SK-N-SH treated with all-trans-retinoic acid at 6 μM for 48 hours (cell line): ENCODE data around the gene B3GALNT2.
A peak's percentile ranks its signal among the peaks of the same experiment; 100 is the strongest.

Experiments used
- ATAC-seq: fragments of 200-7000 bp; cut with Tn5 transposase; 3 replicates; pipeline ENCODE4 v1.9.1; 2020; ENCODE audit warnings: mild to moderate bottlenecking, moderate library complexity
- ARNTL ChIP-seq: fragments of 450-650 bp; formaldehyde crosslinking; IDR thresholded peaks from 2 replicates; pipeline ENCODE4 v1.5.0; 2020; ENCODE audit warnings: low read depth, mild to moderate bottlenecking, moderate library complexity, borderline replicate concordance
- BACH2 ChIP-seq: fragments of 250-450 bp; sonication (Bioruptor Pico); IDR thresholded peaks from 2 replicates; pipeline ENCODE4 v1.9.0; 2021; ENCODE audit warnings: mild to moderate bottlenecking, borderline replicate concordance
- CREB5 ChIP-seq: fragments of 250-450 bp; sonication (Bioruptor Pico); IDR thresholded peaks from 2 replicates; pipeline ENCODE4 v1.5.1; 2020; ENCODE audit warnings: low read depth, mild to moderate bottlenecking, moderate library complexity
- CSDC2 ChIP-seq: fragments of 250-450 bp; sonication (Bioruptor Pico); IDR thresholded peaks from 2 replicates; pipeline ENCODE4 v1.5.0; 2020; ENCODE audit warnings: mild to moderate bottlenecking, moderate library complexity
- ESRRG ChIP-seq: fragments of 250-450 bp; sonication (Bioruptor Pico); IDR thresholded peaks from 2 replicates; pipeline ENCODE4 v1.6.1; 2021; ENCODE audit warnings: mild to moderate bottlenecking
- GLIS3 ChIP-seq: fragments of 250-450 bp; sonication (Bioruptor Pico); IDR thresholded peaks from 2 replicates; pipeline ENCODE4 v1.5.0; 2020; ENCODE audit warnings: mild to moderate bottlenecking, moderate library complexity
- ISL1 ChIP-seq: fragments of 250-450 bp; sonication (Bioruptor Pico); IDR thresholded peaks from 2 replicates; pipeline ENCODE4 v2.1.2; 2022; ENCODE audit warnings: mild to moderate bottlenecking, moderate library complexity
- OSR1 ChIP-seq: fragments of 250-450 bp; sonication (Bioruptor Pico); IDR thresholded peaks from 2 replicates; pipeline ENCODE4 v1.8.0; 2022; ENCODE audit warnings: moderate library complexity, mild to moderate bottlenecking, inconsistent platforms
- POU6F1 ChIP-seq: fragments of 250-450 bp; sonication (Bioruptor Pico); IDR thresholded peaks from 2 replicates; pipeline ENCODE4 v1.8.0; 2021; ENCODE audit warnings: low read depth, mild to moderate bottlenecking, moderate library complexity, borderline replicate concordance
- RARB ChIP-seq: fragments of 250-450 bp; sonication (Bioruptor Pico); IDR thresholded peaks from 2 replicates; pipeline ENCODE4 v1.8.0; 2021; ENCODE audit warnings: mild to moderate bottlenecking, moderate library complexity
- SNAI2 ChIP-seq: fragments of 250-450 bp; sonication (Bioruptor Pico); IDR thresholded peaks from 2 replicates; pipeline ENCODE4 v1.5.0; 2020; ENCODE audit warnings: mild to moderate bottlenecking, moderate library complexity
- TCF4 ChIP-seq: fragments of 250-450 bp; sonication (Bioruptor Pico); IDR thresholded peaks from 2 replicates; pipeline ENCODE4 v1.8.0; 2021; ENCODE audit warnings: mild to moderate bottlenecking, moderate library complexity, borderline replicate concordance
- TOX ChIP-seq: fragments of 250-450 bp; sonication (Bioruptor Pico); IDR thresholded peaks from 2 replicates; pipeline ENCODE4 v1.8.0; 2021; ENCODE audit warnings: mild to moderate bottlenecking, moderate library complexity, borderline replicate concordance
- TSHZ2 ChIP-seq: fragments of 250-450 bp; sonication (Bioruptor Pico); IDR thresholded peaks from 2 replicates; pipeline ENCODE4 v1.5.0; 2020; ENCODE audit warnings: mild to moderate bottlenecking, moderate library complexity
- ZC3H10 ChIP-seq: fragments of 250-450 bp; sonication (Bioruptor Pico); IDR thresholded peaks from 2 replicates; pipeline ENCODE4 v1.5.1; 2021; ENCODE audit warnings: mild to moderate bottlenecking, moderate library complexity
- ZFP3 ChIP-seq: fragments of 250-450 bp; sonication (Bioruptor Pico); IDR thresholded peaks from 2 replicates; pipeline ENCODE4 v1.5.0; 2020; ENCODE audit warnings: mild to moderate bottlenecking, moderate library complexity
- ZFP30 ChIP-seq: fragments of 450-650 bp; formaldehyde crosslinking; IDR thresholded peaks from 2 replicates; pipeline ENCODE4 v1.5.0; 2022; ENCODE audit warnings: mild to moderate bottlenecking, moderate library complexity
- ZNF565 ChIP-seq: fragments of 450-650 bp; formaldehyde crosslinking; conservative IDR thresholded peaks from 2 replicates; pipeline ENCODE4 v1.5.0; 2020; ENCODE audit warnings: low read depth, mild to moderate bottlenecking, moderate library complexity
- ZNF70 ChIP-seq: fragments of 450-650 bp; formaldehyde crosslinking; IDR thresholded peaks from 2 replicates; pipeline ENCODE4 v1.5.0; 2020; ENCODE audit warnings: mild to moderate bottlenecking, moderate library complexity
- ZNF8 ChIP-seq: fragments of 450-650 bp; formaldehyde crosslinking; IDR thresholded peaks from 2 replicates; pipeline ENCODE4 v1.5.0; 2020; ENCODE audit warnings: mild to moderate bottlenecking, moderate library complexity

Gene B3GALNT2

GRCh38 chr1:235504122-235504493, at the start of gene B3GALNT2:
B3GALNT2 (minus strand) TSS chr1:235504452; CDS start chr1:235504252, 200 bp downstream.
- ATAC-seq = peak; percentile 66
- TF ChIP-seq TCF4 (no peak), OSR1 (CRISPR knock-in tag) (no peak), ZC3H10 (no peak), SNAI2 (CRISPR knock-in tag) (no peak), ARNTL (no peak), TSHZ2 (CRISPR knock-in tag) (no peak), BACH2 (no peak), ZFP30 (no peak), CSDC2 (CRISPR knock-in tag) (no peak), ZNF8 (no peak), ZNF565 (CRISPR knock-in tag) (no peak), POU6F1 (CRISPR knock-in tag) (no peak), ZFP3 (no peak), ISL1 (no peak), ESRRG (CRISPR knock-in tag) (no peak), GLIS3 (no peak)

GRCh38 chr1:235553112-235553551, 48.9 kb upstream of the B3GALNT2 start:
- no peak for TF ChIP-seq ZNF70 (CRISPR knock-in tag)
- TF ChIP-seq TSHZ2 (CRISPR knock-in tag) = 0 out of 2 replicates have a peak, but pooled peaks have one; percentile 56
- peak; percentile 30 for ATAC-seq

- TF ChIP-seq BACH2 (no peak), OSR1 (CRISPR knock-in tag) (no peak), GLIS3 (no peak), ZNF70 (CRISPR knock-in tag) (no peak), TCF4 (no peak), POU6F1 (CRISPR knock-in tag) (no peak), TOX (CRISPR knock-in tag) (no peak), CREB5 (no peak), RARB (no peak), ARNTL (no peak), ZNF565 (CRISPR knock-in tag) (no peak), SNAI2 (CRISPR knock-in tag) (no peak), CSDC2 (CRISPR knock-in tag) (no peak)
- ATAC-seq = peak; percentile 16; the same call in 2 of the 3 replicates
Observed at GRCh38 chr1:235552146-235552716, 48.0 kb upstream of the B3GALNT2 start.
